ENCODE results near the gene PASK.

PASK gene

GRCh38 chr2:241063587-241063986, 85.7 kb downstream of the PASK start:
- DNase-seq = no peak

- DNase-seq = no peak
Observed at GRCh38 chr2:241063093-241063551, 86.2 kb downstream of the PASK start.

- no peak for DNase-seq
Observed at GRCh38 chr2:241062389-241063092, 86.7 kb downstream of the PASK start.

GRCh38 chr2:241061275-241061674, 88.0 kb downstream of the PASK start:
- no peak for DNase-seq
